GM23338 (cell line): ENCODE results near the gene BUB1.

ENCODE experiments used
- EZH2 ChIP-seq: fragments of 200-600 bp; sonication (generic); IDR thresholded peaks from one replicate; pipeline ENCODE4 v1.8.0; 2017; ENCODE audit warnings: antibody characterized with exemption, mild to moderate bottlenecking, low read depth; ENCODE audit not compliant: unreplicated experiment
- EZH2phosphoT487 ChIP-seq: fragments of 200-600 bp; sonication (generic); IDR thresholded peaks from one replicate; pipeline ENCODE4 v1.8.1; 2018; ENCODE audit warnings: antibody characterized with exemption; ENCODE audit not compliant: unreplicated experiment
- JUNB ChIP-seq: IDR thresholded peaks from one replicate; pipeline ENCODE4 v1.6.1; 2016; ENCODE audit warnings: antibody characterized with exemption; ENCODE audit not compliant: unreplicated experiment
- NANOG ChIP-seq: IDR thresholded peaks from 2 replicates; pipeline ENCODE4 v1.6.1; 2016; ENCODE audit warnings: antibody characterized with exemption, borderline replicate concordance
- POLR2AphosphoS5 ChIP-seq: IDR thresholded peaks from 2 replicates; pipeline ENCODE4 v1.6.1; 2016; ENCODE audit warnings: antibody characterized with exemption, low read depth
- TF ChIP-seq, protein P1 (sequence below), 2 experiments: fragments of 200-600 bp in 1 of 2; sonication (generic) in 1 of 2; conservative IDR thresholded peaks; 2 replicates each; pipeline versions ENCODE4 v1.5.1 to v1.6.1; 2016 to 2017; ENCODE audit warnings: antibody characterized with exemption in 2 of 2, low read depth in 2 of 2, mild to moderate bottlenecking in 2 of 2, moderate library complexity in 1 of 2
- TF ChIP-seq, protein P2 (sequence below): IDR thresholded peaks from one replicate; pipeline ENCODE4 v1.6.1; 2018; ENCODE audit warnings: antibody characterized with exemption; ENCODE audit not compliant: unreplicated experiment

DNA sequence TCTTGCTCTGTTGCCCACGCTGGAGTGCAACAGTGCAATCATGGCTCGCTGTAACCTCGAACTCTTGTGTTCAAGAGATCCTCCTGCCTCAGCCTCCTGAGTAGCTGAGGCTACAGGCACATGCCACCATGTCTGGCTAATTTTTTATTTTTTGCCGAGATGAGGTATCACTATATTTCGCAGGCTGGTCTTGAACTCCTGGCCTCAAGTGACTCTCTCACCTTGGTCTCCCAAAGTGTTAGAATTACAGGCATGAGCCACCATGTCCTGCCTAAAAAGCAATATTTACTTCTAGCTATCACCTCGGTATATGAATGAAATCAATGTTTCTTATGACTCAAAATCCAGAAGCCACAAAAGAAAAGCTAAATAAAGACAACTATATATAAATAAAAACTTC lies 2.2 kb downstream of the BUB1 start:
- TF ChIP-seq, protein P1, sequence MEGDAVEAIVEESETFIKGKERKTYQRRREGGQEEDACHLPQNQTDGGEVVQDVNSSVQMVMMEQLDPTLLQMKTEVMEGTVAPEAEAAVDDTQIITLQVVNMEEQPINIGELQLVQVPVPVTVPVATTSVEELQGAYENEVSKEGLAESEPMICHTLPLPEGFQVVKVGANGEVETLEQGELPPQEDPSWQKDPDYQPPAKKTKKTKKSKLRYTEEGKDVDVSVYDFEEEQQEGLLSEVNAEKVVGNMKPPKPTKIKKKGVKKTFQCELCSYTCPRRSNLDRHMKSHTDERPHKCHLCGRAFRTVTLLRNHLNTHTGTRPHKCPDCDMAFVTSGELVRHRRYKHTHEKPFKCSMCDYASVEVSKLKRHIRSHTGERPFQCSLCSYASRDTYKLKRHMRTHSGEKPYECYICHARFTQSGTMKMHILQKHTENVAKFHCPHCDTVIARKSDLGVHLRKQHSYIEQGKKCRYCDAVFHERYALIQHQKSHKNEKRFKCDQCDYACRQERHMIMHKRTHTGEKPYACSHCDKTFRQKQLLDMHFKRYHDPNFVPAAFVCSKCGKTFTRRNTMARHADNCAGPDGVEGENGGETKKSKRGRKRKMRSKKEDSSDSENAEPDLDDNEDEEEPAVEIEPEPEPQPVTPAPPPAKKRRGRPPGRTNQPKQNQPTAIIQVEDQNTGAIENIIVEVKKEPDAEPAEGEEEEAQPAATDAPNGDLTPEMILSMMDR (conservative IDR thresholded peaks at IDR 0.05; ENCODE audit: low read depth in 2 of 2): no peak
- no peak for TF ChIP-seq EZH2phosphoT487
- TF ChIP-seq, protein P2, sequence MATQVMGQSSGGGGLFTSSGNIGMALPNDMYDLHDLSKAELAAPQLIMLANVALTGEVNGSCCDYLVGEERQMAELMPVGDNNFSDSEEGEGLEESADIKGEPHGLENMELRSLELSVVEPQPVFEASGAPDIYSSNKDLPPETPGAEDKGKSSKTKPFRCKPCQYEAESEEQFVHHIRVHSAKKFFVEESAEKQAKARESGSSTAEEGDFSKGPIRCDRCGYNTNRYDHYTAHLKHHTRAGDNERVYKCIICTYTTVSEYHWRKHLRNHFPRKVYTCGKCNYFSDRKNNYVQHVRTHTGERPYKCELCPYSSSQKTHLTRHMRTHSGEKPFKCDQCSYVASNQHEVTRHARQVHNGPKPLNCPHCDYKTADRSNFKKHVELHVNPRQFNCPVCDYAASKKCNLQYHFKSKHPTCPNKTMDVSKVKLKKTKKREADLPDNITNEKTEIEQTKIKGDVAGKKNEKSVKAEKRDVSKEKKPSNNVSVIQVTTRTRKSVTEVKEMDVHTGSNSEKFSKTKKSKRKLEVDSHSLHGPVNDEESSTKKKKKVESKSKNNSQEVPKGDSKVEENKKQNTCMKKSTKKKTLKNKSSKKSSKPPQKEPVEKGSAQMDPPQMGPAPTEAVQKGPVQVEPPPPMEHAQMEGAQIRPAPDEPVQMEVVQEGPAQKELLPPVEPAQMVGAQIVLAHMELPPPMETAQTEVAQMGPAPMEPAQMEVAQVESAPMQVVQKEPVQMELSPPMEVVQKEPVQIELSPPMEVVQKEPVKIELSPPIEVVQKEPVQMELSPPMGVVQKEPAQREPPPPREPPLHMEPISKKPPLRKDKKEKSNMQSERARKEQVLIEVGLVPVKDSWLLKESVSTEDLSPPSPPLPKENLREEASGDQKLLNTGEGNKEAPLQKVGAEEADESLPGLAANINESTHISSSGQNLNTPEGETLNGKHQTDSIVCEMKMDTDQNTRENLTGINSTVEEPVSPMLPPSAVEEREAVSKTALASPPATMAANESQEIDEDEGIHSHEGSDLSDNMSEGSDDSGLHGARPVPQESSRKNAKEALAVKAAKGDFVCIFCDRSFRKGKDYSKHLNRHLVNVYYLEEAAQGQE: no peak
- TF ChIP-seq EZH2: no peak
- no peak for TF ChIP-seq POLR2AphosphoS5
- TF ChIP-seq JUNB: no peak
- no peak for TF ChIP-seq NANOG
